Aorta (tissue), 5 donors: Measurements from ENCODE around the gene SERPINE2. TPM values are rescaled to one million over a fixed set of nuclear protein-coding genes. Genes with fewer than 3 reads are reported as not detected.
A peak's percentile ranks its signal among the peaks of the same experiment; 100 is the strongest.

Source experiments
- ATAC-seq: fragments of 200-7000 bp; cut with Tn5 transposase; one replicate; pipeline ENCODE4 v1.9.1; 2022; ENCODE audit warnings: moderate library complexity; ENCODE audit not compliant: low FRiP score
- DNase-seq, 2 donors: peaks; one replicate each; pipeline ENCODE4 v3.0.0-alpha.2; 2020
- H3K27ac ChIP-seq, 2 donors: one replicate each; pipeline ENCODE4 v1.5.1; 2013; ENCODE audit warnings: low read length in 2 of 2, mild to moderate bottlenecking in 2 of 2, moderate library complexity in 2 of 2, control low read depth in 1 of 2, inconsistent platforms in 1 of 2, low read depth in 1 of 2
- H3K27me3 ChIP-seq, 2 donors: one replicate each; pipeline ENCODE4 v1.6.1; 2013; ENCODE audit warnings: control low read depth in 1 of 2, low read length in 1 of 2, mild to moderate bottlenecking in 1 of 2, moderate library complexity in 1 of 2; ENCODE audit not compliant: insufficient read depth in 2 of 2, control insufficient read depth in 1 of 2
- H3K36me3 ChIP-seq, 2 donors: one replicate each; pipeline ENCODE4 v1.6.1; 2013; ENCODE audit warnings: control low read depth in 1 of 2, low read length in 1 of 2, mild to moderate bottlenecking in 1 of 2; ENCODE audit not compliant: insufficient read depth in 2 of 2, control insufficient read depth in 1 of 2
- H3K4me1 ChIP-seq, 2 donors: one replicate each; pipeline ENCODE4 v1.6.1; 2013; ENCODE audit warnings: low read length in 2 of 2, control low read depth in 1 of 2, mild to moderate bottlenecking in 1 of 2, moderate library complexity in 1 of 2; ENCODE audit not compliant: insufficient read depth in 2 of 2, control insufficient read depth in 1 of 2
- H3K4me3 ChIP-seq, 2 donors: one replicate each; pipeline ENCODE4 v1.5.1; 2013; ENCODE audit warnings: low read length in 2 of 2, control low read depth in 1 of 2, mild to moderate bottlenecking in 1 of 2
- H3K9me3 ChIP-seq: one replicate; pipeline ENCODE4 v1.6.1; 2013; ENCODE audit warnings: mild to moderate bottlenecking, low read length; ENCODE audit not compliant: control insufficient read depth
- WGBS, 2 donors: extraction: QIAGEN DNeasy Blood & Tissue Kit; methylation state at CpG; one replicate each; pipeline ENCODE4 v1.1.7; 2013; 5-methylcytosine and 5-hydroxymethylcytosine counted together
- intact Hi-C, 2 donors: fragments of 100-400 bp; cut with DNase I; formaldehyde crosslinking; loops; one replicate each; pipeline versions ENCODE4 v1.14.2 to v1.15.0; 2022
- polyA plus RNA-seq, 2 donors: library from polyadenylated mRNA; stranded (reverse); fragments of 200-250 nt; gene quantifications; one replicate each; pipeline ENCODE4 v1.2.3, GENCODE V29; 2013
- total RNA-seq, 2 donors: library from RNA; stranded (reverse); fragmentation: NEBNext Ultra II Directional; extraction: Animal tissue kit (Norgen Biotek cat#: 25700); gene quantifications; one replicate each; pipeline ENCODE4 v1.2.1, GENCODE V29; 2021
- donor health status: healthy with polysubstance abuse.
- donor health status: Bipolar disorder and iron deficiency.
- donor health status: DM: no; HTN: no; CAD: no.
- donor health status: DM: no; HTN: no; CAD: no.
- donor health status: DM: yes; HTN: yes; CAD: no.

SERPINE2 gene
- total and polyA plus RNA-seq, 4 donors = 11.7 to 222 (median 97.5) TPM

- Histone ChIP-seq H3K27ac (no peak overlapping the region), H3K4me3 (peak overlapping the region; percentile 63 to 65), H3K4me1 (no peaks in the 10 kb centered on the region), H3K27me3 (no peaks in the 10 kb centered on the region), H3K36me3 (no peaks in the 10 kb centered on the region), H3K9me3 (no peaks in the 10 kb centered on the region)
- ATAC-seq = no peak
- intact Hi-C loops = loop anchor here in 1 of 2 donors (1.0 kb wide), 1 partner anchor 246 kb away; no protein-coding TSS in a partner anchor
- WGBS, 2 donors = 0 to 1% methylated on average over 24 to 35 of the region's 35 CpGs
- DNase-seq = no peak
These were observed 331 bp downstream of the SERPINE2 start for GRCh38 chr2:224038830-224039079.

- peak; percentile 48 to 76 for DNase-seq
- Histone ChIP-seq H3K27me3 (no peaks in the 10 kb centered on the region), H3K9me3 (no peaks in the 10 kb centered on the region), H3K36me3 (no peaks in the 10 kb centered on the region), H3K27ac (no peak overlapping the region), H3K4me3 (peak overlapping the region; percentile 63 to 65), H3K4me1 (no peaks in the 10 kb centered on the region)
- no peak for ATAC-seq
- 5% methylated on average over 36 of the region's 36 CpGs for WGBS, 2 donors
- intact Hi-C loops = loop anchor here in 1 of 2 donors (1.0 kb wide), 1 partner anchor 246 kb away; no protein-coding TSS in a partner anchor
These were observed 847 bp downstream of the SERPINE2 start for GRCh38 chr2:224038049-224038829.

DNA sequence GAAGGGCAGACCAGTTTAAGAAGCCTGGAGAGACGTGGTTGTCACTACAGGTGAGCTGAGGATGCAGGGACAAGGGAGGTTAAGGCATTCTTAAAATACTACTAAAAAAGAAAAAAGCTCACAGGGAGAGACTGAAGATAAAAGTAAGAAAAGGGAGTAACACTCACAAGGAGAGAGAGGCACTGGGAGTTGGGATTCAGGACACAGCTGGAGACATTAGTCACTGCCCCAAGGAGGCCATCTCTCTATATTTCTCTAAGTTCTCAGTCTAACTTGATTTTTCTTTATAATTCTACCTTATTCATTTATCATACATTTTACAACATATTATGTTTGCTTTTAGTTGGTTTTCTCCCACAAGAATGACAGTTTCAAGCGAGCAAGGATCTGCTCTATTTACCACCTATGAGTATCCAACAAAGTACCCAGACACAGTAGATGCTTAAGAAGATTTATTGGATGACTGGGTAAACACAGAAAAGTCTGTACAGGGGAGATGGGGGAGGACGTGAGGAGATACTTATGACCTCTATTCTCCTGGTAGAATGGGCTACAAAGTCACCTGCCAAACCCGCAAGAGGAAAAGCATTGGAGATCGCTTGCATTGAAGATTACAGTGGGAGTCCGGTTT is 2.2 kb downstream of the SERPINE2 start:
- intact Hi-C loops = no loop called here
- no peaks in the 10 kb centered on the region for H3K36me3 ChIP-seq
- H3K27me3 ChIP-seq = no peaks in the 10 kb centered on the region
- 94 to 95% methylated on average over 6 of the region's 6 CpGs for WGBS, 2 donors
- DNase-seq (no peak), ATAC-seq (no peak)
- no peaks in the 10 kb centered on the region for H3K9me3 ChIP-seq
- no peaks in the 10 kb centered on the region for H3K4me1 ChIP-seq
- no peak overlapping the region for H3K27ac ChIP-seq
- no peak overlapping the region for H3K4me3 ChIP-seq

DNA sequence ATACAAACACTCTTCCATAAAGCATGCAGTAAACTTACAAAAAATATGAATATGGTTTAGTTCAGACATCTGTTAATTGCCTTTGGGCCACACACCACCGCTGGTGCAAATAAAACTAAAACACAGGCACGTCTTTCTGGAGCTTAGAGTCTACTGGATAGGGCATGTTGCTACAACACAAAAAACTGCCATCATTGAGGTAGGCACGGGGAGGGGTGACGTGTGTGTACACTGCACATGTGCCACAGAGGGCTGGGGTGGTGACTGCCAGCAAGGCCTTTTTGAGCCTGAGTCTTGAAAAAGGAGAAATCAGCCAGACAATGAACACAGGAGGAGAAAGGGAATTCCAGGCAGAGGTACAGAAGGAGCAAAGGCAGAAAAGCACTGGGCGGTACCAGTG is 5.1 kb downstream of the SERPINE2 start:
- DNase-seq = no peak
- 95 to 96% methylated on average over 5 of the region's 5 CpGs for WGBS, 2 donors
- Histone ChIP-seq H3K27me3 (no peaks in the 10 kb centered on the region), H3K27ac (no peak overlapping the region), H3K4me3 (no peak overlapping the region), H3K9me3 (no peaks in the 10 kb centered on the region), H3K36me3 (no peaks in the 10 kb centered on the region), H3K4me1 (no peaks in the 10 kb centered on the region)
- no peak for ATAC-seq
- intact Hi-C loops = no loop called here

GRCh38 chr2:224033601-224034000 is 5.5 kb downstream of the SERPINE2 start:
- ATAC-seq = no peak
- no peak for DNase-seq
- H3K9me3 ChIP-seq = no peaks in the 10 kb centered on the region
- 92% methylated on average over 3 of the region's 3 CpGs for WGBS, 2 donors
- intact Hi-C loops = no loop called here
- no peak overlapping the region for H3K4me3 ChIP-seq
- H3K27ac ChIP-seq = no peak overlapping the region
- no peaks in the 10 kb centered on the region for H3K36me3 ChIP-seq
- H3K27me3 ChIP-seq = no peaks in the 10 kb centered on the region
- H3K4me1 ChIP-seq = no peaks in the 10 kb centered on the region

GRCh38 chr2:224032283-224032682 is 6.8 kb downstream of the SERPINE2 start:
- no peaks in the 10 kb centered on the region for H3K27me3 ChIP-seq
- DNase-seq (no peak), ATAC-seq (no peak)
- 66 to 71% methylated on average over 4 of the region's 4 CpGs for WGBS, 2 donors
- H3K36me3 ChIP-seq = no peaks in the 10 kb centered on the region
- H3K9me3 ChIP-seq = no peaks in the 10 kb centered on the region
- no peak overlapping the region for H3K27ac ChIP-seq
- H3K4me3 ChIP-seq = no peak overlapping the region
- intact Hi-C loops = no loop called here
- no peaks in the 10 kb centered on the region for H3K4me1 ChIP-seq

DNA sequence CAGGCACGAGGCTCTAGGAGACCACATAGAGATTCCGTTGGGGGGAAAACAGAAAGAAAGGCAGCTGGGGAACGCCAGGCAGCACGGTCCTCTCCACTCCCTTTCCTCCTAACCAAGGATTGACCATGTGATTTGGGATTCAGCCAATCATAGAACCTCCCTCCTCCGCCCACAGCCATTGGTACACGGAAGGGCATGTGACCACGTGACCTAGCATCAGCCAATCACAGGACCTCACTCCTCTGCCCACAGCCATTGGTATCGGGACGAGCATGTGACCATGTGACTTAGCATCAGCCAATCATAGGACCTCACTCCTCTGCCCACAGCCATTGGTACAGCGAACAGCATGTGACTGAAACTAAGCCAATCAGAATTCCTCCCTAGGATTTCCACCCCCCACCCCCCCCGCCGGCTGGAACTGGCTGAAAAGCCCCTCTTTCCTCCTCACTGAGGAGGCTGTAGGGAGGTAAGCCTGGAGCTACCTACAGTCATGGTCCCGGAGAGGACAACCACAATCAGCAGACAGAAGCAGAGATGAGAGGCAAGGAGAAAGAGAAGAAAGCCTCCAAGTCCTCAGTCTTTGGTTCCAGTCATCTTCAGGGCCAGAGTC is 7.6 kb downstream of the SERPINE2 start:
- H3K27ac ChIP-seq = no peak overlapping the region
- H3K36me3 ChIP-seq = no peaks in the 10 kb centered on the region
- no peaks in the 10 kb centered on the region for H3K9me3 ChIP-seq
- DNase-seq = no peak
- no peak overlapping the region for H3K4me3 ChIP-seq
- intact Hi-C loops = no loop called here
- H3K4me1 ChIP-seq = no peaks in the 10 kb centered on the region
- WGBS, 2 donors = 91 to 92% methylated on average over 13 of the region's 13 CpGs
- ATAC-seq = no peak
- no peaks in the 10 kb centered on the region for H3K27me3 ChIP-seq

DNA sequence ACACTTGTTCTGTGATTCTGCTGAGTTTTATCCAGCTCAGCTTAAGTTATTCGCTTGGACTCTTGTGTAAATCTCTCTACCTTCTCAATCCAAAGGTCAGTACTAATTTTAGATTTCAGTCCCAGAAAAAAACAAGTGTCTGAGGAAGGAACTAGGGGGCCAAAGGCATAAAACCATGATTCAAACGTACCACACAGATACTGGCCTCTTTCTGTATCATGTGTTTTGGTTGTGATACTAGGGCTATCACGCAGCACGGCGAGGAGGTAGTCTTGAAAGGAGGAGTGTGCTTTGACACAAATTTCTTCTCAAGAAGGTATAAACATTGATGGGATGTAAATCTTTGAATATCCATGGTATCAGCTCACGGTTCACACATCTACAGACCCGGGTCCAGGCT is 8.3 kb downstream of the SERPINE2 start:
- Histone ChIP-seq H3K36me3 (no peaks in the 10 kb centered on the region), H3K4me3 (no peak overlapping the region), H3K27ac (no peak overlapping the region), H3K27me3 (no peaks in the 10 kb centered on the region), H3K4me1 (no peaks in the 10 kb centered on the region), H3K9me3 (no peaks in the 10 kb centered on the region)
- WGBS, 2 donors = 87 to 90% methylated on average over 7 of the region's 7 CpGs
- ATAC-seq = no peak
- intact Hi-C loops = no loop called here
- no peak for DNase-seq

DNA sequence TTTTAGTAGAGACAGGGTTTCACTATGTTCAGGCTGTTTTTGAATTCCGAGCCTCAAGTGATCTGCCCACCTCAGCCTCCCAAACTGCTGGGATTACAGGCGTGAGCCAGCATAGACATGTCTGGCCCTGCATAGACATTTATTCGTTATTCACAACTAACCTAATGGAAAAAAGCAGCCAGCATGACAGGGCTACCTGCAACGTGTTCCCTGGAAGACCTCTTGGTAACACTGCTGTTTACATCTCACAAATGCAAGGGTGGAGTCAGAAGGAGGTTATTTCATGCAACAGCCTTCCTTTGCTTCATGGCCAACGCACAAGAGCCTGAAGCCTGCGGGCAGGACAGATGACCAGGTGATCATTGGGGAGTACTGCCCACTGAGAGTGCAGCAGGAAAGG is 9.2 kb downstream of the SERPINE2 start:
- no peak for ATAC-seq
- intact Hi-C loops = no loop called here
- WGBS, 2 donors = 95 to 96% methylated on average over 6 of the region's 6 CpGs
- Histone ChIP-seq H3K27ac (no peak overlapping the region), H3K36me3 (no peaks in the 10 kb centered on the region), H3K4me1 (no peaks in the 10 kb centered on the region), H3K27me3 (no peaks in the 10 kb centered on the region), H3K9me3 (no peaks in the 10 kb centered on the region), H3K4me3 (no peak overlapping the region)
- DNase-seq = no peak
